HCT116 (cell line): Measurements from ENCODE around the gene GOLGA7B. TPM values are rescaled to one million over a fixed set of nuclear protein-coding genes. Genes with fewer than 3 reads are reported as not detected.

ENCODE experiments used
- ATAC-seq: fragments of 200-7000 bp; cut with Tn5 transposase; 2 replicates; pipeline ENCODE4 v1.9.1; 2020; ENCODE audit warnings: mild to moderate bottlenecking, moderate library complexity
- BruUV-seq: library from RNA; stranded (reverse); fragments of 400-500 nt; replicated peaks from 2 replicates; lab custom pipeline; 2021; lab: Mats Ljungman, UMichigan
- CTCF ChIA-PET: fragments of 300-600 bp; sonication (Branson Sonifier 250); formaldehyde crosslinking; loops from one replicate; lab custom pipeline; 2021; ENCODE audit warnings: antibody characterized with exemption; lab: Charles Lee
- POLR2A ChIA-PET: fragments of 300-600, 350-600 bp; sonication (Branson Sonifier 250); formaldehyde crosslinking; loops from one replicate; lab custom pipeline; 2021; ENCODE audit warnings: antibody characterized with exemption; lab: Charles Lee
- RAD21 ChIA-PET, 2 experiments: fragments of 300-600 bp; sonication (Branson Sonifier 250); formaldehyde crosslinking; loops; one replicate each; lab custom pipeline; 2023; ENCODE audit warnings: low total read pairs in 2 of 2; ENCODE audit not compliant: uncharacterized antibody in 2 of 2, unreplicated experiment in 2 of 2, low non-redundant PET in 1 of 2; lab: Charles Lee
- DNase-seq: peaks from one replicate; pipeline ENCODE4 v3.0.0-alpha.2; 2010; ENCODE audit warnings: low read depth, low spot score
- H2AFZ ChIP-seq: fragments of 200-600 bp; shearing (Covaris generic), sonication (generic); 2 replicates; pipeline ENCODE4 v1.6.1; 2017; ENCODE audit warnings: low read depth, mixed run types, mixed read lengths, antibody characterized with exemption, low read length; ENCODE audit not compliant: poor library complexity, severe bottlenecking
- H3K27ac ChIP-seq: 2 replicates; pipeline ENCODE4 v1.5.1; 2012; ENCODE audit warnings: low read depth, low read length
- H3K27me3 ChIP-seq: fragments of 200-600 bp; sonication (generic); 2 replicates; pipeline ENCODE4 v1.6.1; 2016; ENCODE audit warnings: mixed run types, low read length, mixed read lengths; ENCODE audit not compliant: insufficient read depth
- H3K36me3 ChIP-seq, 2 experiments: fragments of 200-500 bp in 1 of 2; fragments of 200-600 bp in 1 of 2; sonication (Bioruptor generic) in 1 of 2; sonication (generic) in 1 of 2; 2 replicates each; pipeline versions ENCODE4 v1.5.1 to v1.6.1; 2014 to 2016; ENCODE audit warnings: low read length in 2 of 2, inconsistent platforms in 1 of 2, mixed read lengths in 1 of 2, mixed run types in 1 of 2; ENCODE audit not compliant: insufficient read depth in 2 of 2, control insufficient read depth in 1 of 2
- H3K4me1 ChIP-seq, 2 experiments: fragments of 200-600 bp in 1 of 2; sonication (generic) in 1 of 2; 2 replicates each; pipeline versions ENCODE4 v1.5.1 to v1.6.1; 2012 to 2017; ENCODE audit warnings: low read length in 2 of 2, inconsistent platforms in 1 of 2, mild to moderate bottlenecking in 1 of 2, mixed read lengths in 1 of 2, mixed run types in 1 of 2, moderate library complexity in 1 of 2; ENCODE audit not compliant: insufficient read depth in 2 of 2, control insufficient read depth in 1 of 2
- H3K4me2 ChIP-seq: fragments of 200-600 bp; sonication (generic); 2 replicates; pipeline ENCODE4 v1.6.1; 2017; ENCODE audit warnings: mixed run types, low read length, mixed read lengths
- H3K4me3 ChIP-seq, 2 experiments: fragments of 200-600 bp in 1 of 2; sonication (generic) in 1 of 2; replicated peaks in 1 of 2; 2 replicates each; pipeline ENCODE4 v1.5.1; 2011 to 2016; ENCODE audit warnings: low read length in 2 of 2, control low read depth in 1 of 2, low read depth in 1 of 2, mild to moderate bottlenecking in 1 of 2, mixed read lengths in 1 of 2, mixed run types in 1 of 2
- H3K79me2 ChIP-seq: fragments of 200-600 bp; sonication (generic); 2 replicates; pipeline ENCODE4 v1.6.1; 2017; ENCODE audit warnings: mild to moderate bottlenecking, mixed run types, low read length, moderate library complexity, mixed read lengths; ENCODE audit not compliant: insufficient read depth
- H3K9ac ChIP-seq: fragments of 200-600 bp; sonication (generic); 2 replicates; pipeline ENCODE4 v1.6.1; 2016; ENCODE audit warnings: low read length, mixed read lengths
- H3K9me2 ChIP-seq: fragments of 200-600 bp; sonication (generic), shearing (Covaris generic); 2 replicates; pipeline ENCODE4 v1.6.1; 2017; ENCODE audit warnings: mixed run types, mild to moderate bottlenecking, moderate library complexity; ENCODE audit not compliant: insufficient read depth
- H3K9me3 ChIP-seq, 2 experiments: fragments of 200-500 bp in 1 of 2; fragments of 200-600 bp in 1 of 2; sonication (Bioruptor generic) in 1 of 2; sonication (generic) in 1 of 2; 2 replicates each; pipeline ENCODE4 v1.6.1; 2014 to 2017; ENCODE audit warnings: low read length in 2 of 2, mixed read lengths in 2 of 2, inconsistent platforms in 1 of 2, low read depth in 1 of 2, mild to moderate bottlenecking in 1 of 2, mixed run types in 1 of 2, moderate library complexity in 1 of 2; ENCODE audit not compliant: control insufficient read depth in 1 of 2, insufficient read depth in 1 of 2
- H4K20me1 ChIP-seq: fragments of 200-600 bp; sonication (generic), shearing (Covaris generic); 2 replicates; pipeline ENCODE4 v1.6.1; 2017; ENCODE audit warnings: mixed run types, mild to moderate bottlenecking, moderate library complexity; ENCODE audit not compliant: insufficient read depth
- JUND ChIP-seq: IDR thresholded peaks from 2 replicates; pipeline ENCODE4 v1.6.1; 2012
- SP1 ChIP-seq: IDR thresholded peaks from 2 replicates; pipeline ENCODE4 v1.6.1; 2012; ENCODE audit warnings: low read depth
- TCF7L2 ChIP-seq: IDR thresholded peaks from 2 replicates; pipeline ENCODE4 v1.7.0; 2011; ENCODE audit warnings: borderline replicate concordance, inconsistent platforms; ENCODE audit not compliant: insufficient read depth, insufficient read length; ENCODE audit errors: extremely low read depth
- YY1 ChIP-seq: IDR thresholded peaks from 2 replicates; pipeline ENCODE4 v1.6.1; 2011; ENCODE audit warnings: low read length, low read depth, moderate library complexity, mild to moderate bottlenecking; ENCODE audit not compliant: insufficient replicate concordance; ENCODE audit errors: extremely low read depth
- ZNF274 ChIP-seq: fragments of 200-500 bp; sonication (Bioruptor generic); IDR thresholded peaks from 2 replicates; pipeline ENCODE4 v1.6.1; 2014; ENCODE audit warnings: mild to moderate bottlenecking, low read depth, low read length, inconsistent platforms
- intact Hi-C: fragments of 100-400 bp; cut with micrococcal nuclease; formaldehyde crosslinking; loops from 2 replicates; pipeline ENCODE4 v1.10.0; 2022
- total RNA-seq: library from RNA; stranded (reverse); gene quantifications from one replicate; pipeline ENCODE4 v1.2.1, GENCODE V29; 2021; ENCODE audit not compliant: unreplicated experiment

Gene GOLGA7B
- total RNA-seq, 1 experiment from 2014 or later = 1.0 TPM

DNA sequence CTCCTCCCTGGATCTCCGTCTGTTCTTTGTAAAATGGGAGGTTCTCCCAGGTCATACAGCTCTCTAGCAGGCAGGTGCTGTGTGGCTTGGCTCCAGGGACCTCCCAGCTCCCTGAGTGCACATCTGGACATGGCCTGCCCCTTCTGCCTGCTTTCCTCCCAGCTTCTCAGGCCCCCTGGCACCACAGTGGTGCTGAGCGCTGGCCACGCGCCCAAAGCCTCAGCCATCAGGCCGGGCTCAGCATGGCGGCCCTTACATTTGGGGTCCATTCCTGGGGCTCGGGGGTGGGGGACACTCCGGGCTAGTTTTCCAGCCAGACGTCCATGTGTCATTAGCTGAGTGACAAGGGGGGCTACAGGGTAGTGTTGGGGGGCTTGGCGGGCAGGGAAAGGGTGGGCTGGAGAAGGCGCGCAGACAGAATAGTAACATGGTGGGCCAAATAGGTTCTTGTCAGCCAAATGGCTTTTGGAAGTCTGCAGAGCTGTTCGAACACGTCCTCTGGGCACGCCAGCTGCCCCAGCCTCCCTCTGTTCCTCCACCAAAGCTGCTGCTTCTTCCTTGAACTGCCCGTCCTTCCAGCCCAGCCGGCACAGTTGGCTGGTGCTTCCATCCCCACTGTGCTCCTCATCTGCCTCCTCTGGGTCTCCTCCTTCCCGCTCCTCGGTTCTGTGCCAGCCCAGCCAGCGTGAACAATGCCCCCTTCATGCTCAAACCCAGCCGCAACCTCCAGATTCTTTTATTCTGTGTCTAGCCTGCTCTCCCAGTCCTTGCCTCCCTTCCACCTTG, 65.9 kb downstream of the GOLGA7B start (continued):
- TF ChIP-seq TCF7L2 = no peak

DNA sequence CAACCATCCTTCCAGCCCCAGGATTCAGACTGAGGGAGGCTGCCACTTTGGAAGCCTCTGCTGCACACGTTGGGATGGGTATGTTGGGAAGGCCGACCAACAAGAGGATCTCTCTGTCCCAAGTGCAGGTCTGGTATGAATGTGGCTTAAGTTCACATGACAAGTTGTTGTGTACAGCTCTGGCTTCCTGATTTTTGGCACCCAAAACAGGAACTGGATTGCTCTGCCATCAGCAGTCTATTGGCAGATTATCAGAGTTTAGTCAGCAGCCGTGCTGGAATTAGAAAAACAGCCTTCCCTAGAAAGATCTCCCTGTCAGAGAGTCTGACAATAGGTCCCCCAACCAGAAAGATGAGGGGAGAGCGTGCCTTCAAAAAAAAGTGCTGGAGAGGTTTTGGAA, 66.9 kb downstream of the GOLGA7B start:
- H3K27me3 ChIP-seq = peaks cover 9% of the 10 kb centered on the region; the same call in 1 of the 2 replicates
- H3K4me2 ChIP-seq = no peak overlapping the region
- CTCF ChIA-PET = interaction anchor here (5.6 kb wide), 1 partner anchor 125 kb away, joined by 76 read pairs; no protein-coding TSS in a partner anchor
- H3K9me2 ChIP-seq = no peaks in the 10 kb centered on the region
- H3K9ac ChIP-seq = no peak overlapping the region
- no peak for DNase-seq
- H3K79me2 ChIP-seq = no peaks in the 10 kb centered on the region
- peaks cover 5 to 20% of the 10 kb centered on the region in 2 experiments; a peak in 3 of 4 replicates for H3K4me1 ChIP-seq
- BruUV-seq = no TSS peak
- no peaks in the 10 kb centered on the region for H3K36me3 ChIP-seq
- RAD21 ChIA-PET = no interaction called here
- no peak for TF ChIP-seq JUND
- TF ChIP-seq SP1 = no peak
- no peak for TF ChIP-seq ZNF274
- TF ChIP-seq, all 23 proteins: peak for 0
- Histone ChIP-seq H3K9me3 (no peaks in the 10 kb centered on the region), H2AFZ (no peak overlapping the region), H3K27ac (no peak overlapping the region), H4K20me1 (no peaks in the 10 kb centered on the region), H3K4me3 (no peak overlapping the region)
- intact Hi-C loops = loop anchor here (10.0 kb wide), 2 partner anchors 318 to 748 kb away; no protein-coding TSS in a partner anchor
- ATAC-seq = no peak
- POLR2A ChIA-PET = no interaction called here

GRCh38 chr10:97919012-97919411, 69.4 kb downstream of the GOLGA7B start:
- TF ChIP-seq SP1 (no peak), YY1 (no peak)

More at GRCh38 chr10:97919012-97919411, 69.4 kb downstream of the GOLGA7B start:
- no TSS peak for BruUV-seq
- POLR2A ChIA-PET = no interaction called here
- Histone ChIP-seq H3K79me2 (no peaks in the 10 kb centered on the region), H3K9me2 (no peaks in the 10 kb centered on the region), H3K4me2 (no peak overlapping the region), H4K20me1 (no peaks in the 10 kb centered on the region), H2AFZ (no peak overlapping the region), H3K27me3 (peaks cover 15% of the 10 kb centered on the region; the same call in 1 of the 2 replicates), H3K9ac (no peak overlapping the region), H3K36me3 (no peaks in the 10 kb centered on the region), H3K4me1 (peaks cover 7 to 23% of the 10 kb centered on the region in 2 experiments; a peak in 3 of 4 replicates), H3K4me3 (no peak overlapping the region), H3K27ac (no peak overlapping the region), H3K9me3 (no peaks in the 10 kb centered on the region)
- CTCF ChIA-PET = interaction anchor here (5.6 kb wide), 1 partner anchor 123 kb away, joined by 76 read pairs; no protein-coding TSS in a partner anchor
- intact Hi-C loops = loop anchor here (10.0 kb wide), 2 partner anchors 316 to 746 kb away; no protein-coding TSS in a partner anchor
- DNase-seq (no peak), ATAC-seq (no peak)
- RAD21 ChIA-PET = no interaction called here
